CD8-positive, alpha-beta memory T cell (primary cell): ENCODE measurements around the gene CASP8. TPM values are rescaled to one million over a fixed set of nuclear protein-coding genes. Genes with fewer than 3 reads are reported as not detected.

Experiments
- CTCF ChIA-PET: fragments of 350-600 bp; sonication (Branson Sonifier 250); formaldehyde crosslinking; loops from one replicate; lab custom pipeline; 2021; ENCODE audit warnings: antibody characterized with exemption; lab: Charles Lee
- POLR2A ChIA-PET: fragments of 350-600 bp; sonication (Branson Sonifier 250); formaldehyde crosslinking; loops from one replicate; lab custom pipeline; 2021; ENCODE audit warnings: antibody characterized with exemption; lab: Charles Lee
- DNase-seq, 5 donors: peaks; one replicate each; pipeline versions ENCODE4 v3.0.0 to v3.0.0-alpha.2; 2020 to 2022; ENCODE audit warnings: mixed read lengths in 1 of 5
- H3K27ac ChIP-seq: one replicate; pipeline ENCODE4 v1.7.0; 2013; ENCODE audit warnings: low read depth, mild to moderate bottlenecking, low read length, moderate library complexity
- H3K27me3 ChIP-seq: 2 replicates; pipeline ENCODE4 v1.7.0; 2013; ENCODE audit warnings: low read length, mild to moderate bottlenecking; ENCODE audit not compliant: insufficient read depth, poor library complexity, severe bottlenecking
- H3K36me3 ChIP-seq: 2 replicates; pipeline ENCODE4 v1.7.0; 2013; ENCODE audit warnings: mild to moderate bottlenecking, low read length, moderate library complexity; ENCODE audit not compliant: insufficient read depth
- H3K4me1 ChIP-seq: 2 replicates; pipeline ENCODE4 v1.7.0; 2013; ENCODE audit warnings: mild to moderate bottlenecking, low read length, moderate library complexity; ENCODE audit not compliant: insufficient read depth
- H3K4me3 ChIP-seq: 2 replicates; pipeline ENCODE4 v1.7.0; 2013; ENCODE audit warnings: mild to moderate bottlenecking, low read length
- H3K9me3 ChIP-seq: 2 replicates; pipeline ENCODE4 v1.7.0; 2013; ENCODE audit warnings: mild to moderate bottlenecking, low read length
- H3K27ac Mint-ChIP-seq, 8 donors: one replicate each; pipeline ENCODE4 v1.8.0; 2020 to 2021; ENCODE audit warnings: mixed read lengths in 8 of 8, mild to moderate bottlenecking in 6 of 8, inconsistent platforms in 3 of 8, moderate library complexity in 3 of 8
- H3K27me3 Mint-ChIP-seq, 2 donors: one replicate each; pipeline ENCODE4 v1.8.0; 2020 to 2021; ENCODE audit warnings: mixed read lengths in 2 of 2, mild to moderate bottlenecking in 1 of 2, moderate library complexity in 1 of 2
- H3K36me3 Mint-ChIP-seq, 3 donors: one replicate each; pipeline ENCODE4 v1.8.0; 2020 to 2021; ENCODE audit warnings: mixed read lengths in 3 of 3, inconsistent platforms in 1 of 3, mild to moderate bottlenecking in 1 of 3
- H3K4me1 Mint-ChIP-seq, 3 donors: one replicate each; pipeline ENCODE4 v1.8.0; 2020 to 2021; ENCODE audit warnings: mixed read lengths in 3 of 3, inconsistent platforms in 1 of 3, mild to moderate bottlenecking in 1 of 3
- H3K4me3 Mint-ChIP-seq, 7 donors: one replicate each; pipeline ENCODE4 v1.8.0; 2020 to 2021; ENCODE audit warnings: mixed read lengths in 7 of 7, mild to moderate bottlenecking in 6 of 7, moderate library complexity in 4 of 7, inconsistent platforms in 2 of 7
- H3K9me3 Mint-ChIP-seq, 5 donors: one replicate each; pipeline ENCODE4 v1.8.0; 2020 to 2022; ENCODE audit warnings: mixed read lengths in 5 of 5, mild to moderate bottlenecking in 3 of 5, moderate library complexity in 2 of 5, inconsistent platforms in 1 of 5
- polyA plus RNA-seq: library from polyadenylated mRNA; unstranded; fragments of 300-500 nt; fragmentation: Illumina TruSeq; gene quantifications from one replicate; pipeline ENCODE4 v1.2.3, GENCODE V29; 2021
- total RNA-seq, 2 experiments: library from RNA; stranded (reverse); gene quantifications; one replicate each; pipeline ENCODE4 v1.2.3, GENCODE V29; 2021

CASP8 gene
- total and polyA plus RNA-seq, 3 experiments from 2014 or later: 48.1 to 108 (median 55.5) TPM

DNA sequence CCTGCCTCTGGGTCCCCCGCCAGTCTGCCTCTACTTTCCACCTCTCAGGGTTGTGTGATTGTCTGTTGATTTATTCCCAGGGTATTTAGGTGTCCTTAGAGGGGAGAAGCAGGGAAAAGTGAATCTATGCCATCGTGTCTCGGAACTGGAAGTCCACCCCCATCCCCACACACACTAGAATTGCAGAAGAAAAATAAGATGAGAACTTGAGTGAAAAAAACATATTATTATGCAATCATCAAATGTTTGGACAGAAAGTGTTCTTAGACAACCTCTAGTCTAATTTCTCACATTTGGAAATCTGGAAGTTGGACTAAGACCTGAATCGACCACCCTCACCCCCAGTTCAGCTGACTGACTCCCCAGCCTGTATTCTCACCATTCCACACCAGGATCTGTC, 14.1 kb upstream of the CASP8 start:
- Mint-ChIP-seq H3K36me3 (peaks cover 22 to 45% (median 22%) of the 10 kb centered on the region in 3 donors), H3K9me3 (no peaks in the 10 kb centered on the region), H3K27me3 (no peaks in the 10 kb centered on the region), H3K27ac (peak overlapping the region; percentile 42 to 79 (median 56)), H3K4me1 (peaks cover 49 to 89% (median 86%) of the 10 kb centered on the region in 3 donors), H3K4me3 (no peak overlapping the region)
- no peaks in the 10 kb centered on the region for H3K9me3 ChIP-seq
- no peak overlapping the region for H3K4me3 ChIP-seq
- ChIA-PET POLR2A (no interaction called here), CTCF (interaction anchor here (1.2 to 1.7 kb wide), 3 partner anchors 10 to 39 kb away, joined by 3 to 7 read pairs (median 7); no protein-coding TSS in a partner anchor)
- peaks cover 35% of the 10 kb centered on the region for H3K4me1 ChIP-seq
- no peaks in the 10 kb centered on the region for H3K27me3 ChIP-seq
- no peaks in the 10 kb centered on the region for H3K36me3 ChIP-seq
- DNase-seq: no peak
- no peak overlapping the region for H3K27ac ChIP-seq

DNA sequence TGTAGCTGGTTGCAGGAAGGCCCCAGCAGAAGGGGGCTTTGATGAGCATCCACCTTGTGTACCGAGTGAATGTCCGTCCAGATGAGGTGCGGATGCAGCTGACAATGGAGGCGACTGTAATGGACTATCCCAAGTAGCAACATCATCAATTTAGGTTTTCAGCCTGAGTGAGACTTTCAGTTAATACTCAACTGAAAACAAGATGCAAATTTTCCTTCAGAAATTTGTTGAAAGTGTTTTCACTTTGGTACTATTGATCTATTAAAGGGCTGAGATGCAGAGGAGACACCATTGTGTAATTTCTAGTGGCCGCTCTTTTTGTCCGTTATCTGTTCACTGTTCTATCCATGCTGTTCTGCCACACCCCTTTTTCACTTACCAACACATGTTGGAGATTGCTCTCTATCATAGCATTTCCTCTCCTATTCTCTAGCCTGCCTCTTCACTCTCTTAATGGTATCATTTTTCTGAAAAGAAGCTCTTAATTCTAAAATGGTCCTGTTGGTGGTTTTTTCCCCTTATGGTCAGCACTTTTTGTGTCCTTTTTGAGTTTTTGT, 12.0 kb upstream of the CASP8 start:
- H3K4me3 Mint-ChIP-seq: no peak overlapping the region
- no peak overlapping the region for H3K27ac ChIP-seq
- H3K4me3 ChIP-seq: no peak overlapping the region
- H3K9me3 Mint-ChIP-seq: no peaks in the 10 kb centered on the region
- peak overlapping the region in 7 of 8 donors; percentile 2 to 85 (median 10) for H3K27ac Mint-ChIP-seq
- no peaks in the 10 kb centered on the region for H3K27me3 Mint-ChIP-seq
- no peaks in the 10 kb centered on the region for H3K27me3 ChIP-seq
- no peak for DNase-seq
- peaks cover 53 to 87% (median 87%) of the 10 kb centered on the region in 3 donors for H3K4me1 Mint-ChIP-seq
- no peaks in the 10 kb centered on the region for H3K36me3 ChIP-seq
- no peaks in the 10 kb centered on the region for H3K9me3 ChIP-seq
- H3K36me3 Mint-ChIP-seq: peaks cover 12 to 39% (median 22%) of the 10 kb centered on the region in 3 donors
- H3K4me1 ChIP-seq: peaks cover 56% of the 10 kb centered on the region
- CTCF ChIA-PET: interaction anchor here (1.3 to 1.6 kb wide), 4 partner anchors 12 to 115 kb away, joined by 3 to 6 read pairs (median 4); no protein-coding TSS in a partner anchor
- POLR2A ChIA-PET: interaction anchor here (0.5 to 0.6 kb wide), 2 partner anchors 11 to 328 kb away, joined by 3 to 7 read pairs; no protein-coding TSS in a partner anchor

DNA sequence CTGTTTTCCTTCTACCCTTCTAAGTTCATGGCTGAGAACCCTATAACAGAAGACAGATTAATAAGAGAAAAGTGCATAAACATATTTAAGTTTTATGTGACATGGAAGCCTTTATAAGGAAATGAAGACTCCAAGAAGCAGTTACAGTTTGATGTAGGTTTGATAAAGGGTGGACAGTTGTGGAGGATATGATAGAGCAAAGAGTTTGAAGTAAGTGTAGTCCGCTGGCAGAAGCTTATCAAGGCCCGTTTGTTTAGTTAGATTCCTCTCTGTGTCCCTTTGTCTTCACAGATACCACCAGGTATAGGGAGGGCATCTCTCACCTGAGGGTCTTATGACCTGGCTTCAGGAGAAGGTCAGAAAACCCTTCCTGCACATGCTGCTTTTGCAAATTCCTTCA, 10.4 kb upstream of the CASP8 start:
- Mint-ChIP-seq H3K27me3 (no peaks in the 10 kb centered on the region), H3K4me1 (peaks cover 59 to 86% (median 85%) of the 10 kb centered on the region in 3 donors), H3K36me3 (peaks cover 12 to 36% (median 27%) of the 10 kb centered on the region in 3 donors), H3K9me3 (no peaks in the 10 kb centered on the region), H3K27ac (peak overlapping the region; percentile 24 to 94 (median 71)), H3K4me3 (peak overlapping the region in 1 of 7 donors; percentile 39)
- H3K4me3 ChIP-seq: no peak overlapping the region
- ChIA-PET CTCF (interaction anchor here (1.2 to 1.6 kb wide), 4 partner anchors 10 to 16 kb away, joined by 3 to 6 read pairs (median 4); no protein-coding TSS in a partner anchor), POLR2A (interaction anchor here (1.0 to 2.0 kb wide), 3 partner anchors 10 to 427 kb away, joined by 3 to 7 read pairs (median 3); partner anchors contain the start of gene CASP8)
- H3K27ac ChIP-seq: no peak overlapping the region
- H3K9me3 ChIP-seq: no peaks in the 10 kb centered on the region
- no peak for DNase-seq
- no peaks in the 10 kb centered on the region for H3K36me3 ChIP-seq
- H3K4me1 ChIP-seq: peaks cover 65% of the 10 kb centered on the region
- no peaks in the 10 kb centered on the region for H3K27me3 ChIP-seq

DNA sequence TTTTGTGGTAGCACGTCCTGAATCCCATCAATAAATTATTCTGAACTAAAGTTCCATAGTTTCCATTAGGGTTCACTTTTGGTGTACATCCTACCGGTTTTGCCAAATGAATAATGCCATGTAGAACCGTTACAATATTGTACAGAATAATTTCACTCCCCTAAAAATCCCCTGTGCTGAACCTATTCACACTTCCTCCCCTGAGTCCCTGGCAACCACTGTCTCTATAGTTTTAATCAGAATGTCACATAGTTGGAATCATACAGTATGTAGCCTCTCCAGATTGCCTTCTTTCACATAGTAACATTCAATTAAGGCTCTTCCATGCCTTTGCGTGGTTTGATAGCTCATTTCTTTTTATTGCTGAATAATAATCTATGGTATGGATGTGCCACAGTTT, 9.6 kb upstream of the CASP8 start:
- no peaks in the 10 kb centered on the region for H3K9me3 ChIP-seq
- H3K4me3 ChIP-seq: no peak overlapping the region
- H3K27ac ChIP-seq: no peak overlapping the region
- H3K36me3 ChIP-seq: no peaks in the 10 kb centered on the region
- peaks cover 65 to 89% (median 86%) of the 10 kb centered on the region in 3 donors for H3K4me1 Mint-ChIP-seq
- H3K27me3 ChIP-seq: no peaks in the 10 kb centered on the region
- peak overlapping the region in 7 of 8 donors; percentile 48 to 98 (median 86) for H3K27ac Mint-ChIP-seq
- H3K9me3 Mint-ChIP-seq: no peaks in the 10 kb centered on the region
- H3K36me3 Mint-ChIP-seq: peaks cover 12 to 33% (median 28%) of the 10 kb centered on the region in 3 donors
- CTCF ChIA-PET: interaction anchor here (1.1 to 1.2 kb wide), 2 partner anchors 19 to 113 kb away, joined by 4 to 6 read pairs; no protein-coding TSS in a partner anchor
- H3K27me3 Mint-ChIP-seq: no peaks in the 10 kb centered on the region
- POLR2A ChIA-PET: interaction anchor here (1.5 to 2.0 kb wide), 2 partner anchors 9 to 17 kb away, joined by 3 to 7 read pairs; partner anchors contain the start of gene CASP8
- H3K4me3 Mint-ChIP-seq: peak overlapping the region in 1 of 7 donors; percentile 56
- H3K4me1 ChIP-seq: peaks cover 73% of the 10 kb centered on the region
- DNase-seq: no peak

DNA sequence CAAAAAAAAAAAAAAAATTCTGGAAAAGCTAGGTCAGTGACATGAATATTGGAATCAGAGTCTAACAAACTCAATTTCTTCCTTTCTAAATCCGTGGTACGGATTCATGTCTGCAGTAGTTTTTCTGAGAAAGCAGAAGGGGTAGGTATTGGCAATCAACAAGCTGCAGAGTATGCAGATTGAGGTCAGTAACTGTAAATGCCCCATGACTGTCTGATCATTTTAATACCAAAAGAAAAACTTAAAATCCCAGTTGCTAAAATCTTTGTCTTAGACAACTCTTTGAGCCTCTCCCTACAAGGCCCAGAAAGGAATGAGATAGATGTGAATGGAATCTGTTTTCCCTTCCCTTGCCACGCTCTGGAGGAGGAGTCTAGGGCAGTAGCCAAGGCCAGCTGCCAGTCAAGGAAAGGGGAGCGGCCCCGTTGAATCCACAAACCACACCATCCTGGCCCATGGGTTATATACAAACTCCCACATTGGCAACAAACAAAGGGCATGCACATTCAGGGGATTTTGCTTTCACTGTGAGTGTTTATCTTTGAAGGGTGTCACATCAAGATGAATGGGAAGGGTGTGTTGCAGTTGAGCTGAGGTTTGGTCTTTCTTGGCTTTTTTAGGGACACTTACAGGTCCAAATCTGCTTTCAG, 6.1 kb upstream of the CASP8 start:
- no peaks in the 10 kb centered on the region for H3K27me3 ChIP-seq
- H3K4me1 ChIP-seq: peaks cover 92% of the 10 kb centered on the region
- Mint-ChIP-seq H3K4me3 (peak overlapping the region; percentile 47 to 76 (median 59)), H3K36me3 (peaks cover 5 to 27% (median 23%) of the 10 kb centered on the region in 3 donors), H3K27ac (peak overlapping the region; percentile 38 to 98 (median 91)), H3K27me3 (peaks cover 0 to 7% of the 10 kb centered on the region in 2 donors), H3K9me3 (no peaks in the 10 kb centered on the region), H3K4me1 (peaks cover 75 to 93% (median 90%) of the 10 kb centered on the region in 3 donors)
- H3K9me3 ChIP-seq: no peaks in the 10 kb centered on the region
- no peak for DNase-seq
- no peaks in the 10 kb centered on the region for H3K36me3 ChIP-seq
- H3K4me3 ChIP-seq: no peak overlapping the region
- ChIA-PET CTCF (interaction anchor here (0.7 to 18.6 kb wide), 5 partner anchors 11 to 110 kb away, joined by 3 to 185 read pairs (median 7); no protein-coding TSS in a partner anchor), POLR2A (interaction anchor here (0.7 to 2.3 kb wide), 3 partner anchors 9 to 1380 kb away, joined by 4 to 10 read pairs (median 6); no protein-coding TSS in a partner anchor)
- H3K27ac ChIP-seq: peak overlapping the region; percentile 24

DNA sequence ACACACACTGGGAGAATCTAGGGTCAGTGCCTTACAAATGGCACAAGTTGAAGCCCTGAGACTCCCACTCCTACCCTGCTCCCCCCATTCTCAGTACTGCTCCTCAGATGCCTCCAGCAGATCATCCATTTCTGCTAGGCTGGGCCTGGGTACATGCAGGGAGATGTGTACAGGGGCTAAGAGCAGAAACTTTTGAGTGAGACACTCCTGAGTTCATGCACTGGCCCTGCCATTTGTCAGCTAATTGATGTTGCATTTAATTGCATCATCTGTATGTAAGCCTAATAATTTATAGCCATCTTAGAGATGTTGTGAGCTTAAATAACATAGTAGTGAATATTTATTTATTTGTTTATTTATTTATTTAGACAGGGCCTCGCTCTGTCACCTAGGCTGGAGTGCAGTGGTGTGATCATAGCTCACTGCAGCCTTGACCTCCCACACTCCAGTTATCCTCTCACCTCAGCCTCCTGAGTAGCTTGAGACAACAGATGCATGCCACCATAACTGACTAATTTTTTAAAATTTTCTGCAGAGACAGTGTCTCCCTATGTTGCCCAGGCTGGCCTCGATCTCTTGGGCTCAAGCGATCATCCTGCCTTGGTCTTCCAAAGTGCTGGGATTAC, 4.8 kb upstream of the CASP8 start:
- H3K9me3 Mint-ChIP-seq: no peaks in the 10 kb centered on the region
- CTCF ChIA-PET: interaction anchor here (0.7 to 18.6 kb wide), 6 partner anchors 8 to 108 kb away, joined by 3 to 185 read pairs (median 5); no protein-coding TSS in a partner anchor
- H3K4me3 Mint-ChIP-seq: peak overlapping the region in 4 of 7 donors; percentile 23 to 92 (median 56)
- peak overlapping the region; percentile 25 for H3K27ac ChIP-seq
- no peak for DNase-seq
- peak overlapping the region; percentile 92 to 100 (median 98) for H3K27ac Mint-ChIP-seq
- H3K36me3 Mint-ChIP-seq: peaks cover 3 to 24% (median 16%) of the 10 kb centered on the region in 3 donors
- H3K4me1 ChIP-seq: peaks cover 93% of the 10 kb centered on the region
- peak overlapping the region; percentile 22 for H3K4me3 ChIP-seq
- no peaks in the 10 kb centered on the region for H3K36me3 ChIP-seq
- POLR2A ChIA-PET: interaction anchor here (1.1 kb wide), 1 partner anchor 10 kb away, joined by 4 read pairs; no protein-coding TSS in a partner anchor
- peaks cover 0 to 7% of the 10 kb centered on the region in 2 donors for H3K27me3 Mint-ChIP-seq
- no peaks in the 10 kb centered on the region for H3K9me3 ChIP-seq
- peaks cover 75 to 92% (median 88%) of the 10 kb centered on the region in 3 donors for H3K4me1 Mint-ChIP-seq
- no peaks in the 10 kb centered on the region for H3K27me3 ChIP-seq

DNA sequence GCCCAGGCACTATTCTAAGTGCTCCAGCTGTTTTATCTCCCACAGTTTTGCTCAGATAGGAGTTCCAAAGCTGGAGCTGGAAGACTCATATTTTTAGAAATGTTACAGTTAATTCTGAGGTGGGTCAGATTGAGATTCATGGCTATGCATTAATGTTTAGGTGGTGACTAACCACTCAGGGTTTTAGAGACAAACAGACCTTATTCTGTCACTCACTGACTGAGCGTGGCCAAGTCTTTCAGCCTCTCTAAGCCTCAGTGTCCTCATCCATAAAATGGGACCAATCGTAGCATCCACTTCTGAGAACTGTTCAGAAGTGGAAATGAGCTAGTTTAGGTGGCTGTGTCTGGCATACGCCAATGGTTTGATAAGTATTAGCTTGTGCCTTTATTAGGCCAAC, 4.3 kb upstream of the CASP8 start:
- DNase-seq: no peak
- H3K36me3 Mint-ChIP-seq: peaks cover 6 to 22% (median 12%) of the 10 kb centered on the region in 3 donors

More for the DNA sequence above, 4.3 kb upstream of the CASP8 start:
- Mint-ChIP-seq H3K4me3 (peak overlapping the region in 3 of 7 donors; percentile 92 to 98 (median 96)), H3K27me3 (peaks cover 0 to 7% of the 10 kb centered on the region in 2 donors), H3K27ac (peak overlapping the region; percentile 73 to 100 (median 98)), H3K4me1 (peaks cover 71 to 86% (median 83%) of the 10 kb centered on the region in 3 donors), H3K9me3 (no peaks in the 10 kb centered on the region)
- Histone ChIP-seq H3K27ac (peak overlapping the region; percentile 25), H3K27me3 (no peaks in the 10 kb centered on the region), H3K4me3 (peak overlapping the region; percentile 22), H3K9me3 (no peaks in the 10 kb centered on the region), H3K36me3 (no peaks in the 10 kb centered on the region), H3K4me1 (peaks cover 89% of the 10 kb centered on the region)
- CTCF ChIA-PET: interaction anchor here (0.7 to 18.6 kb wide), 6 partner anchors 11 to 107 kb away, joined by 3 to 185 read pairs (median 6); no protein-coding TSS in a partner anchor
- POLR2A ChIA-PET: interaction anchor here (1.1 kb wide), 1 partner anchor 10 kb away, joined by 4 read pairs; no protein-coding TSS in a partner anchor
